Activated CD8-positive, alpha-beta memory T cell treated with anti-CD3 and anti-CD28 coated beads, Interleukin-2, amount 50 U/mL, for 4 hours (primary cell): ENCODE results near the gene ASB6.

Source experiments
- DNase-seq: peaks from one replicate; pipeline ENCODE4 v3.0.0-alpha.2; 2020

Gene ASB6

DNA sequence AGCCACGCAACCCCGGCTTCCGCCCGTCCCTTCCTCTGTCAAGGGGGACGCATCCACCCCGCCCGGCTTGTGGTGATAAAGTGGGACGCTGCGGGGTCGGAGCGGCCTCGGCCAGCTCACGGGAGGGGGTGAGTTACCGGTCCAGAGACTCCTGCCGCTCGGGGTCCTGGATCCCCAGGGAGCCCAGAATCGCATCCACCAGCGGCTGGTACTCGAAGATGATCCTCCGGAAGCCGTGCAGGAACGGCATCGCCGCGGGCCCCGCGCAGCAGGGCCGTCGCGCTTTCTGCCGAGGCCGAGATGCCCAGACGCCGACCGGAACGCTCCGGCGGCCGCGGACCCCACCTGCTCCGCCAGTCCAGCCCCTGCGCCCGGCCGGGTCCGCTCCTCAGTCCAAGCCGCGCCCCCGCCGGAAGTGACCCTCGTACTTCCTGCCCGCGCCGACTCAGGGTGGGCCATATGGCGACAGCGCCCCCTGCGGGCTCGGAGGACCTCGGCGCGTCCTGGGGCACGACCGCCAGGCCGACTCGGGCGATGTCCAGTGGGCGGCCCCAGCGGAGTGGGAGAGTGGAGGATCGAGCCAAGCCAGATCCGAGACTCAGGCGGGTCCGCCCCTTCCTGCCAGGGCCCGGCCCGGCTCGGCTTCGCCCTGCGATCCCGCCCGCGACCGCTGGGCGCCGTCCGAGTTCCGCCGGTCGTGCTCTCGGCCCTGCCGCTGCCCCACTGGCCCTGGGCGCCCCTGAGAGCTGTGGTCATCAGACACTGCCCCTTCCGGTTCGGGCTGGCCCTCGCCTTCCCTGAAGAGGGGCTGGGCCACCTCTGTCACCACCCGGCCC lies at the start of gene ASB6:
Gene ASB6, minus strand, starts transcription at position 402 of the 836 bp plus-strand sequence. Its CDS starts 152 bp downstream, at position 250.
- DNase-seq: peak; percentile 90

DNA sequence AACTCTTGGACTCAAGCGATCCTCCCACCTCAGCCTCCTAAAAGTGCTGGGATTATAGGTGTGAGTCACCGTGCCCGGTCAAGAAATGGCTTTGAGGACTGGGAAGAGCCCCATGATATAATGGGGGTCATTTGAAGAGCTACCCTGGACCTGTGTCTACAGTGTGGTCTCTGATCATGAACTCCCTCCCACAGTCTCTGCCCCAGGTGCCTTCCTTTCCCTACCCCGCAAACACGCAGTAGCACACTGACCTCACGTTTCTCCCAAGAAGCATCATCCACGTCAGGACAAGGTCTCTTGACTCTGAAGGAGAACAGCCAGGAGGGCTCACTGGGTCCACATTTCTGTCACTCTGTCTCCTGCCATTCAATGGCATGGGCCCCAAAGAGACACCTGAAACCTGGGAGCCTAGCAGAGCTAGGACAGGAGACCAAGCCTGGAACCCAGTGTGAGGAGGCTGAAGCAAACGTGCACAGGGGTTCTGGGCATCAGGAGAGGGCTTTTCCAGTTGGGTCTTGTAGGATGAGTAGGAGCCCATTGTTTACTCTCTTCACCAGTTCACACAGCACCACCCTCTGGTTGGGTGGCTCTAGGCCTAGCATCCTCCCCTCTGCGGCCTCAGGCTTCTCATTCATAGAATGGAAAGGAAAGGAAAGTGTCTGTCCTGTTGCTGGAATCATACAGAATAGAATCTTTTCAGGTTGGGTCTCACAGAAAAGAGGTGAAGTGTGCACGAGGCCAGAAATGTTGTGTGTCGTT lies 46.5 kb upstream of the ASB6 start:
- no peak for DNase-seq

GRCh38 chr9:129687391-129687790 lies 45.4 kb upstream of the ASB6 start:
- DNase-seq: no peak

DNA sequence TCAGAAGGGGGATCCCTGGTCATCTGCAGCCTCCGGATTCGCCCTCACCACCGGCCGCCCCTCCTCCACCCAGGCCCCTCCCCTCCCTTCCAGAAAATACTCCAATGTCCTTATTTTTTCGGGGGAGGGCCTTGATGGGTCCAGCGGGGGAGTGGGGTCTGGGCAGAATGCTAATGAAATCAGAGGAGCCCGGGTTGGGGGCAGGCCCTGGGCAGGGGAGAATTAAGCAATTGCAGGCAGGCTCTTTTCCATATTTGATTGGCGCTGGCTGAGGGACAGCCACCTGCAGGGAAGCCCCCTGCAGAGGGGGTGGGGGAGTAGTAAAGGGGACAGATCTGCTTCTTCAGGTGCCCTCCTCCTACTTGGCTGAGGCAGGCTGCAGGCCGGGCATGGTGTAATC lies 44.8 kb upstream of the ASB6 start:
- no peak for DNase-seq

DNA sequence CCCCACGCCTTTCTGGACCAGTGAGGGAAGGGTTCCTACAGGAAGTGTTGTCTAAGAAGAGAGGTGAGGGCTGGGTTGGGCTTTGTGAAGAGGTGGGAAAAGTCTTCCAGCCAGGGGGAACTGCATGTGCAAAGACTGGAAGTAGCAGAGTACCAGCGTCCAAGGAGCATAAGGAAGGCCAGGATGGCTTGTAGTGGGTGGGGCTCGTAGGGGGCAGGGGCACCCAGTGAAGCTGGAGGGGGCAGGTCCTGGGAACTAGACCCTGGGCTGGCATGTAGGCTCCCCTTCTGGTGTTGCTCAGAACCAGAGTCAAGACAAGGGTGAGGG lies 43.9 kb upstream of the ASB6 start:
- DNase-seq: no peak

DNA sequence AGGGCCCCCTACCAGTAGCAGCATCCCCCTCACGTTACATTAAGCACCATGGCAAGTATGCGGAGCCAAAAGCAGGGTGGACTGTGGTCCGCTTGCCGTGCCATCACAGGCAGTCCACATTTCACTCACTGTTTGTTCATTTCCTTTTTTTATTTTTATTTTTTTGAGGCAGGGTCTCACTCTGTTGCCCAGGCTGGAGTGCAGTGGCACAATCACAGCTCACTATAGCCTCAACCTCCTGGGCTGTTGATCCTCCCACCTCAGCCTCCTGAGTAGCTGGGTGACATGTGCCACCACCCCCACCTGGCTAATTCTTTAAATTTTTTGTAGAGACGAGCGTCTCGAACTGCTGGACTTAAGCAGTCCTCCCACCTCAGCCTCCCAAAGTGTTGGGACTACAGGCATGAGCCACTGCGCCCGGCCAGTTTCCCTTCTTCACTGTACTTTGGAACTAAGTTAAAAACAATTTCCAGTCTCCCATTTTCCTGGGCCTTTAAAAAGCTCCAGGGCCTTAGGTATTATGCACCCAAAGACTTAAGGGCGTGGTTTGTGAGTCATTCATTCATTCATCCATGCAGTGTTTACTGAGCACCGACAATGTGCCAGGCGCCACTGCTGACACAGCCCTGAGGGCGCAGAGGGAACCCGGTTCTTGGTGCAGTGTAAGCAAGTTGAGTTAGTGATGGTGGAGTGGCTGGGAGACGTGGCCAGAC lies 43.4 kb upstream of the ASB6 start:
- DNase-seq: no peak

GRCh38 chr9:129682381-129682780 lies 40.4 kb upstream of the ASB6 start:
- no peak for DNase-seq

DNA sequence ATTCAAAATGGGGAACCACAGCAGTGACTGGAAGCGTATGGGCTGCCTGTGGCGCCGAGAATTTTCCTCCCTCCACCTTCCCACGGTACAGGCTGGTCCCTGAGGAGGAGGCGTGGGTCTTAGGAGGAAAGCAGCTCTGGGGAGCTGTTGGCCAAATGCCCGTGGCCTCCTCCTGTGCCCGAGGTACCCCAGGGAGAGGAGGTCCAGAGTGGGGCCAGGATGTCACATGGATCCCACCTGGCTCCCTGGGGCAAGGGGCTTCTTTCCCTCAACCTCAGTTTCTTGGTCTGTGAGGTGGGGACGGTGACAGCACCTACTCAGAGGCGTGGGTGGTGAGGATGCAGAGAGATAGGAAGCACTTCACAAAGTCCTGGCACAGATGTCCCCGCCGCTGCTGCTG lies 40.0 kb upstream of the ASB6 start:
- no peak for DNase-seq

- no peak for DNase-seq
Observed at GRCh38 chr9:129679537-129679936, 37.6 kb upstream of the ASB6 start.

- DNase-seq: no peak
Observed at GRCh38 chr9:129678844-129679243, 36.9 kb upstream of the ASB6 start.

DNA sequence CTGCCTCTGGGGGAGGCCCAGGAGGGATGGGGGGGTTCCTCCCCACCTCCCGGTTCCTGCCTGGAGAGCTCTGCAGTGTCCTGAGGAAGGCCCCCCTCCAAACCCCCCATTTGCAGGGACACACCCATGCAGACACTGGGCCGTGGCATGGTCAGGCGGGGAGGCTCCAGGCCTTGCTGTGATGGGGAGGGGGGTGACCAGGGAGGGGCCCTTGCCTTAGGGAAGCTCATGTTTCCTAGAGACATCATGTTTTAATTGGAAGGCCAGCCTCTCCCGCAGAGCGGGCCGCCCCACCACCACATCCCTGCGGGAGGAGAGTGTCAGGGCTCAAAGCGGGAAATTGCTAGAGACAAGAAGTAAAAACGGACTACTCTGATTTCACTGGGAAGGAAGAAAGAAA lies 35.5 kb upstream of the ASB6 start:
- no peak for DNase-seq

DNA sequence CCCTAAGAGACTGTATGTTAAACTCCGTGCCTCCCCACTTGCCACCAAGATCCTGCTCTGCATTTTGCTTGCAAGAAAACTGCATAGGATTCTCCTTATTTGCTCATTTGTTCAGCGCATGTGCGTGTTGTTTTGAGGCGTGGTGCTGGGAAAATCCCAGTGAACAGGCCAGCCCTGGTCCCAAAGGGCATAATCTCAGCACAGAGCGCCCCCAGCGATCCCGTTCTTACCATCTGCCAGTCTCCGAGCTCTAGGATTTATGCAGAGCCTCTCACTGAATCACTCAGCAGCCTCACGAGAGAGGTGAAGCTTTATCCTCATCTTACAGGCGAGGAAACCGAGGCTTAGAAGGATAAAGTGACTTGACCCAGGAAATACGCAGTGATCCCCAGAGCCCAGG lies 35.0 kb upstream of the ASB6 start:
- DNase-seq: no peak

DNA sequence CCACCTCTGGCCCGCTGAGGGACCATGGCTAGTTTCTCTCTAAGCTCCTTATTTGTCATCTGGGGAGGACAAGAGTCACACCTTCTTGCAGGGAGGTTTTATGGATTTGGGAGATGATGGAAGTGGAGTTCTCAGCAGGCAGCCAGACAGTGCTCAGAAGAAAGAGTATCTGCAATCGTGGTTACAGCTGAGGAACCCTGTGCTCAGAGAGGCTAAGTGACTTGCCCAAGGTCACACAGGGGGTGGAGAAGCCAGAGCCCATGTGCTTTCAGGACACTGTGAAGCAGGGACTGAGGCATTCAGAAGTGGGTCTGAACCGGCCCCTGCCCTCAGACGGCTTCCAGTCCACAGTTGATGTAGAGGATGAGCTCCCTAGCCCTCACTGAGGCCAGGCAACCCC lies 34.3 kb upstream of the ASB6 start:
- DNase-seq: no peak

- DNase-seq: no peak
Observed at GRCh38 chr9:129675620-129676019, 33.7 kb upstream of the ASB6 start.

GRCh38 chr9:129674229-129674628 lies 32.3 kb upstream of the ASB6 start:
- no peak for DNase-seq

DNA sequence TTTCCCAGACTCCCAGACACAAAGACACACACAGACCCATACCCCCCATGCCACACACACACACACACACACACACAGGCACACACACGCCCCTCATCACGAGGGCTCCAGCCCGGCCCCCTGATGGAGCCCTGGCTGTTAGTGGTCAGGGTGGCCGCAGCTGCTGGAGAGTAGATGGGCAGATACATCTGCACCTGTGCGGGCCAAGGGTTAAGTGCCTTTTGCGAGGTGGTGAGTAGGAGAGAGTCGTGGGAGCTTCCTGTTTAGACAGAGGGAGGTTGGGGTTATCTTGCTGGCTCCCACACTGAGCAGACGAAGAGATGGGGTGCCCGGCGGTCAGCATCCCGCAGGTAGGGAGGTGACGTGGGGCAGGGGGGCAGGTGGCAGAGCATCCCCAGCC lies 31.7 kb upstream of the ASB6 start:
- no peak for DNase-seq

- no peak for DNase-seq
Observed at GRCh38 chr9:129672702-129673101, 30.8 kb upstream of the ASB6 start.

DNA sequence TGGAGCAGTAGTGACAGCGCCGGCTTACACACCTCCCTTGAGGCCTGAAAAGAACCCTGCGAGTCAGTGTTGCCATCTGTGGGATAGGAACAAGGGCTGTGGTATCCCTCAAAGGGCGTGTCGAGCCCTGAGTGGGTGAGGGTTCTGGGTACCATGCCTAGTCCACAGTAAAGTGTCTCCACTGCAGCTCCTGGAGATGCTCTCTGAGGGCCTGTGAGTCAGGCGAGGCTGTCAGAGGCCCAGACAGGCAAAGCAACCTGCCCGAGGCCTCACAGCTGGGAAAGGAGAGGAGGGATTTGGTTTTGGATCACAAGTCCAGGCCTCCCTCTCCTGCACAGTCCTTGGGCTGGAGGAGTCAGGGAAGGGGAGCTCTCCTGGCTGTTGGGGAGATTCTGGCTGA lies 29.6 kb upstream of the ASB6 start:
- DNase-seq: no peak

- no peak for DNase-seq
Observed at GRCh38 chr9:129671065-129671464, 29.1 kb upstream of the ASB6 start.

- no peak for DNase-seq
Observed at GRCh38 chr9:129669946-129670345, 28.0 kb upstream of the ASB6 start.

GRCh38 chr9:129669141-129669718 lies 27.3 kb upstream of the ASB6 start:
- no peak for DNase-seq

DNA sequence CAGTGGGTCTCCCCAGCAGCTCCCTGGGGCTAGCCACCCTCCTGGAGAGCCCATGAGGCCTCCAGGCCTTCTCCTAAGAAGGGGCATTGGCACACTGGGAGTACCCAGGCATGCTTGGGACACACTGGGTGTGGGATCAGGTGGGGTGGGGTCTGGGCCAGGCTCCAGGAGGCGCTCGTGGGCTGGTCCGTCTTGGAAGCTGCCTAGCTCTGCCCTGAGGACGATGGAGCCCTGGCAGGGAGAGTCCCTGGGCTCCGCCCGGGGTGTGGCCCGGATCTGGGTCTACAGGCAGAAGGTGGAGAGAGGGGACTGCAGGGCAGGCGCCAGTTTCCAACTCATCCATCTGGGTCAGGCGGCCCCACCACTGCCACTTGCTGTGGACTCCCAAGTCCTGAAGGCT lies 25.9 kb upstream of the ASB6 start:
- DNase-seq: no peak

- no peak for DNase-seq
Observed at GRCh38 chr9:129667378-129667777, 25.4 kb upstream of the ASB6 start.

DNA sequence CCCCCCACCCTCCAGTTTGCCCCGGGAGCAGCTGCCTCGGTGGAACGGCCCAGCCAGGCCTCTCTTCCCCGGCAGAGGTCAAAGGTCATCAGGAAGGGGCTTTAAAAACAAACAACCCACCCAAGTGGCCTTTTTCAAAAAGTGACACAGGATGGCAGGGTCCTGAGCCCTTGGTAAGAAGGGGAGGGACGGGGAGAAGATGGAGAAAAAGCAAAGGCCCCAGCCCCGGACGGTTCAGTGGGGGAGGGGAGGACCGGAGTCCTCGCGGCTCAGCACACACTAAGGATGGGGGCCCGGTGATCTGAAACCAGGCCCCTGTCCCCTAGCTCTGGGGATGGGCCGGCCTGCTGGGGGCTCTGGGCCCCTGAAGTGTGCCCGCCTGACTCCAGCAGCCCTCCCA lies 24.6 kb upstream of the ASB6 start:
- DNase-seq: no peak
